Esophagus squamous epithelium (tissue), 5 donors: ENCODE results near the gene CFAP53. TPM values are rescaled to one million over a fixed set of nuclear protein-coding genes. Genes with fewer than 3 reads are reported as not detected.

Experiments used
- DNase-seq: peaks from one replicate; lab custom pipeline; 2025; lab: John Stamatoyannopoulos, UW
- H3K27ac ChIP-seq, 4 donors: fragments of 200-600 bp; sonication (generic); one replicate each; pipeline ENCODE4 v1.5.1; 2016 to 2019; ENCODE audit warnings: mild to moderate bottlenecking in 1 of 4
- H3K27me3 ChIP-seq, 4 donors: fragments of 200-600 bp; sonication (generic); 1 replicate in 3 of 4; 2 replicates in 1 of 4; pipeline versions ENCODE4 v1.5.1 to v1.6.0; 2017 to 2021; ENCODE audit warnings: antibody characterized with exemption in 1 of 4
- H3K36me3 ChIP-seq, 3 donors: fragments of 200-600 bp; sonication (generic); one replicate each; pipeline ENCODE4 v1.5.1; 2016 to 2019
- H3K4me1 ChIP-seq, 3 donors: fragments of 200-600 bp; sonication (generic); one replicate each; pipeline ENCODE4 v1.5.1; 2017 to 2019
- H3K4me3 ChIP-seq, 4 donors: fragments of 200-600 bp; sonication (generic); 1 replicate in 3 of 4; 2 replicates in 1 of 4; pipeline ENCODE4 v1.5.1; 2016 to 2019; ENCODE audit warnings: mild to moderate bottlenecking in 2 of 4, moderate library complexity in 1 of 4
- H3K9me3 ChIP-seq, 3 donors: fragments of 200-600 bp; sonication (generic); one replicate each; pipeline ENCODE4 v1.5.1; 2016 to 2019
- CTCF ChIP-seq, 6 experiments: fragments of 450-650 bp in 4 of 6; fragments of 200-600 bp in 2 of 6; sonication (generic) in 2 of 6; IDR thresholded peaks; one replicate each; pipeline ENCODE4 v1.5.1; 2016 to 2019; ENCODE audit warnings: antibody characterized with exemption in 6 of 6, mild to moderate bottlenecking in 4 of 6, moderate library complexity in 4 of 6
- POLR2A ChIP-seq, 4 donors: fragments of 450-650 bp; IDR thresholded peaks; one replicate each; pipeline ENCODE4 v1.6.1; 2017; ENCODE audit warnings: antibody characterized with exemption in 4 of 4, mild to moderate bottlenecking in 4 of 4, moderate library complexity in 3 of 4
- WGBS, 2 donors: methylation state at CpG; one replicate each; pipeline ENCODE4 v1.1.5; 2018; 5-methylcytosine and 5-hydroxymethylcytosine counted together
- intact Hi-C: fragments of 100-400 bp; cut with DNase I; formaldehyde crosslinking; loops from one replicate; pipeline ENCODE4 v1.15.0; 2022
- total RNA-seq, 4 donors: library from RNA; depleted of rRNA; stranded (reverse); fragments of >200 nt; gene quantifications; one replicate each; pipeline ENCODE4 v1.1.0, GENCODE V29; 2016
- donor health status: DM: yes; HTN: yes; CAD: no.

CFAP53 gene
- total RNA-seq, 4 donors from 2014 or later, result 0.19 TPM; not detected in 3

GRCh38 chr18:50287028-50287440 is 20.7 kb upstream of the CFAP53 start:
- Histone ChIP-seq H3K4me3 (peak overlapping the region; percentile 80 to 89 (median 85)), H3K9me3 (no peaks in the 10 kb centered on the region), H3K27ac (peak overlapping the region; percentile 85 to 93 (median 90)), H3K27me3 (no peaks in the 10 kb centered on the region), H3K36me3 (peaks cover 0 to 39% (median 17%) of the 10 kb centered on the region in 3 donors), H3K4me1 (peaks cover 9 to 51% (median 19%) of the 10 kb centered on the region in 3 donors)
- DNase-seq, result no peak
- 0 to 1% methylated on average over 27 of the region's 27 CpGs for WGBS, 2 donors
- TF ChIP-seq POLR2A (IDR thresholded peaks at IDR 0.05), result no peak
- TF ChIP-seq CTCF (IDR thresholded peaks at IDR 0.05), result no peak
- intact Hi-C loops, result no loop called here

- Histone ChIP-seq H3K27ac (peak overlapping the region; percentile 85 to 93 (median 90)), H3K36me3 (peaks cover 0 to 41% (median 17%) of the 10 kb centered on the region in 3 donors), H3K4me3 (peak overlapping the region; percentile 80 to 89 (median 85)), H3K27me3 (no peaks in the 10 kb centered on the region), H3K9me3 (no peaks in the 10 kb centered on the region), H3K4me1 (peaks cover 12 to 54% (median 22%) of the 10 kb centered on the region in 3 donors)
- no peak for DNase-seq
- WGBS, 2 donors, result 17 to 21% methylated on average over 22 to 23 of the region's 23 CpGs
- intact Hi-C loops, result no loop called here
- peak in 1 of 4 donors; percentile 28 for TF ChIP-seq POLR2A (IDR thresholded peaks at IDR 0.05)
- TF ChIP-seq CTCF (IDR thresholded peaks at IDR 0.05), result no peak
Observed at GRCh38 chr18:50286391-50287027, 20.2 kb upstream of the CFAP53 start.

- Histone ChIP-seq H3K4me3 (no peak overlapping the region), H3K9me3 (no peaks in the 10 kb centered on the region), H3K4me1 (peaks cover 12 to 56% (median 23%) of the 10 kb centered on the region in 3 donors), H3K36me3 (peaks cover 0 to 41% (median 17%) of the 10 kb centered on the region in 3 donors), H3K27ac (peak overlapping the region in 3 of 4 donors; percentile 85 to 93 (median 87)), H3K27me3 (no peaks in the 10 kb centered on the region)
- TF ChIP-seq POLR2A (IDR thresholded peaks at IDR 0.05) (no peak), CTCF (IDR thresholded peaks at IDR 0.05) (no peak)
- intact Hi-C loops, result no loop called here
- WGBS, 2 donors, result 93 to 99% methylated on average over 20 to 23 of the region's 24 CpGs
- DNase-seq, result no peak
Observed at GRCh38 chr18:50285631-50286321, 19.5 kb upstream of the CFAP53 start.

- no peak for TF ChIP-seq POLR2A (IDR thresholded peaks at IDR 0.05)
- no peak for TF ChIP-seq CTCF (IDR thresholded peaks at IDR 0.05)
- Histone ChIP-seq H3K4me1 (peaks cover 19 to 63% (median 30%) of the 10 kb centered on the region in 3 donors), H3K4me3 (no peak overlapping the region), H3K9me3 (no peaks in the 10 kb centered on the region), H3K27me3 (no peaks in the 10 kb centered on the region), H3K27ac (peak overlapping the region; percentile 56 to 69 (median 59)), H3K36me3 (peaks cover 0 to 41% (median 17%) of the 10 kb centered on the region in 3 donors)
- intact Hi-C loops, result no loop called here
- DNase-seq, result no peak
- 77 to 100% methylated on average over 1 to 4 of the region's 13 CpGs for WGBS, 2 donors
Observed at GRCh38 chr18:50285071-50285470, 18.8 kb upstream of the CFAP53 start.
